Esophagus squamous epithelium (tissue), 4 donors: ENCODE data around the gene RPUSD4.

Source experiments
- CTCF ChIP-seq, 6 experiments: fragments of 450-650 bp in 4 of 6; fragments of 200-600 bp in 2 of 6; sonication (generic) in 2 of 6; IDR thresholded peaks; one replicate each; pipeline ENCODE4 v1.5.1; 2016 to 2019; ENCODE audit warnings: antibody characterized with exemption in 6 of 6, mild to moderate bottlenecking in 4 of 6, moderate library complexity in 4 of 6
- POLR2A ChIP-seq, 4 donors: fragments of 450-650 bp; IDR thresholded peaks; one replicate each; pipeline ENCODE4 v1.6.1; 2017; ENCODE audit warnings: antibody characterized with exemption in 4 of 4, mild to moderate bottlenecking in 4 of 4, moderate library complexity in 3 of 4

- no peak for TF ChIP-seq CTCF (IDR thresholded peaks at IDR 0.05)
- TF ChIP-seq POLR2A (IDR thresholded peaks at IDR 0.05), result no peak
These were observed 42.2 kb downstream of the RPUSD4 start for GRCh38 chr11:126169291-126169690.
